Measurements from ENCODE around the gene RFX4.

DNA sequence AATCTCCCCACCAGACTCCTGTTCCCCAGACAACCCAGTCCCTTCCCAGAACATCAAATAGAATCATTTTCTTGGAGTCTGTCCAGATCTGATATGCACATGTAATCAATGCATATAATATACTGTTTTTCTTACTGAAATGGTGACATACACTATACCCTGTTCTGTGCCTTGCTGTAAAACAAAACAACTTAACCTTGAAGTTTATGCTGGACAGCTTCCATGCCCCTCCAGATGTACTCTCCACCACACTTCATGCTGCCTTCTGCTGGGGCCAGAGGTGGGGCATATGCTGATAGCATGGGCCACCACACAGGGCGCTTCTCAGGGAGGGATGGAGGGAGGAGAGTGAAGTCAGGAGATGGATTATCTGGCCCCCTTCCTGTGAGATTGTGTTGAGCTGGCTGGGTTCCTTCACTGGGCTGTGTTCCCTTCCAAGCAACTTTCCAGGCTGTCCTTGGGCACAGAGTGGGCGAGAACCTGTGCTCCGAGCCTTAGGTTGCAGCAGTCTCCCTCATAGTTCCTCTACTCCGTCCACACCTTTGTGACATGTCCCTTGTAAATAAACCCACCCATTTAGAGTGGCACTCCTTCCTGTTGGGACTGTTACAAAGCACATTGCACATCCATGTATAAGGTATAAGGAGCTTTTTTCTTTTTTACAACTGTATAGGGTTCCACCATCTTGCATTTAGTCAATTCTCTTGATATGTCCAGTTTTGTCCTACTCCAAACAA is 114.0 kb downstream of the RFX4 start:
- no peak for TF ChIP-seq RNF2 (IDR thresholded peaks at IDR 0.05; ENCODE audit: borderline replicate concordance, low read depth)
- TF ChIP-seq, protein P1, sequence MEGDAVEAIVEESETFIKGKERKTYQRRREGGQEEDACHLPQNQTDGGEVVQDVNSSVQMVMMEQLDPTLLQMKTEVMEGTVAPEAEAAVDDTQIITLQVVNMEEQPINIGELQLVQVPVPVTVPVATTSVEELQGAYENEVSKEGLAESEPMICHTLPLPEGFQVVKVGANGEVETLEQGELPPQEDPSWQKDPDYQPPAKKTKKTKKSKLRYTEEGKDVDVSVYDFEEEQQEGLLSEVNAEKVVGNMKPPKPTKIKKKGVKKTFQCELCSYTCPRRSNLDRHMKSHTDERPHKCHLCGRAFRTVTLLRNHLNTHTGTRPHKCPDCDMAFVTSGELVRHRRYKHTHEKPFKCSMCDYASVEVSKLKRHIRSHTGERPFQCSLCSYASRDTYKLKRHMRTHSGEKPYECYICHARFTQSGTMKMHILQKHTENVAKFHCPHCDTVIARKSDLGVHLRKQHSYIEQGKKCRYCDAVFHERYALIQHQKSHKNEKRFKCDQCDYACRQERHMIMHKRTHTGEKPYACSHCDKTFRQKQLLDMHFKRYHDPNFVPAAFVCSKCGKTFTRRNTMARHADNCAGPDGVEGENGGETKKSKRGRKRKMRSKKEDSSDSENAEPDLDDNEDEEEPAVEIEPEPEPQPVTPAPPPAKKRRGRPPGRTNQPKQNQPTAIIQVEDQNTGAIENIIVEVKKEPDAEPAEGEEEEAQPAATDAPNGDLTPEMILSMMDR (IDR thresholded peaks at IDR 0.05), result no peak
- no peak for TF ChIP-seq KDM5A (IDR thresholded peaks at IDR 0.05)
- no peak for TF ChIP-seq HDAC2 (IDR thresholded peaks at IDR 0.05)
- TF ChIP-seq, protein P2, sequence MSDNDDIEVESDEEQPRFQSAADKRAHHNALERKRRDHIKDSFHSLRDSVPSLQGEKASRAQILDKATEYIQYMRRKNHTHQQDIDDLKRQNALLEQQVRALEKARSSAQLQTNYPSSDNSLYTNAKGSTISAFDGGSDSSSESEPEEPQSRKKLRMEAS (IDR thresholded peaks at IDR 0.05), result no peak
- TF ChIP-seq EP300 (IDR thresholded peaks at IDR 0.05), result no peak
- TF ChIP-seq FOSL2 (IDR thresholded peaks at IDR 0.05), result no peak
- TF ChIP-seq FOSL2 (CRISPR knock-in tag; IDR thresholded peaks at IDR 0.05), result no peak
- TF ChIP-seq CBX2 (IDR thresholded peaks at IDR 0.05; ENCODE audit: borderline replicate concordance, low read depth), result no peak
- TF ChIP-seq POLR2A (IDR thresholded peaks at IDR 0.05; ENCODE audit: low read length), result no peak
- TF ChIP-seq NFE2L2 (conservative IDR thresholded peaks at IDR 0.05; ENCODE audit: low read length), result no peak
- TF ChIP-seq RAD21 (conservative IDR thresholded peaks at IDR 0.05 in 1 of 2, IDR thresholded peaks at IDR 0.05 in 1 of 2), result no peak

Data from A549 (cell line).